ENCODE measurements around the gene SYCE1L. TPM values are rescaled to one million over a fixed set of nuclear protein-coding genes. Genes with fewer than 3 reads are reported as not detected.

The SYCE1L gene
- total and polyA plus RNA-seq, 9 of the 15 experiments (the other 6 are each of a cell fraction or from before 2014, with no cell fraction given), result 0.54 to 2.7 (median 1.1) TPM; not detected in 5

GRCh38 chr16:77168901-77169300, 30.3 kb upstream of the SYCE1L start:
- Histone ChIP-seq H3K9me3 (replicated peaks; ENCODE audit: control insufficient read depth, insufficient read depth, low read depth, low read length) (no peaks in the 10 kb centered on the region), H3K4me2 (ENCODE audit: insufficient read depth, low read length) (no peak overlapping the region), H3K36me3 (ENCODE audit: control insufficient read depth, insufficient read depth, low read length) (no peaks in the 10 kb centered on the region), H3K79me2 (ENCODE audit: control insufficient read depth, insufficient read depth, low read length) (no peaks in the 10 kb centered on the region), H3K27me3 (ENCODE audit: control insufficient read depth in 2 of 2, insufficient read depth in 2 of 2, low read length in 2 of 2) (no peaks in the 10 kb centered on the region; a peak in 1 of 5 replicates), H3K9me1 (ENCODE audit: control insufficient read depth, insufficient read depth, low read length) (no peaks in the 10 kb centered on the region), H3K9ac (ENCODE audit: insufficient read depth in 1 of 2, low read depth in 2 of 2, low read length in 2 of 2) (no peak overlapping the region), H3K4me3 (no peak overlapping the region), H3K27ac (ENCODE audit: extremely low read depth, low read depth, low read length) (no peak overlapping the region), H2AFZ (ENCODE audit: low read depth, low read length) (no peak overlapping the region), H3K4me1 (replicated peaks in 1 of 2; ENCODE audit: control insufficient read depth in 2 of 2, insufficient read depth in 2 of 2, low read length in 2 of 2) (no peaks in the 10 kb centered on the region), H4K20me1 (replicated peaks; ENCODE audit: control insufficient read depth, insufficient read depth, low read length) (no peaks in the 10 kb centered on the region)
- in situ Hi-C loops (cut with MboI) (loop anchor here (25.0 kb wide), 1 partner anchor 507 kb away; no protein-coding TSS in a partner anchor), intact Hi-C loops (cut with micrococcal nuclease) (loop anchor here (2.0 to 10.0 kb wide), 2 partner anchors 504 to 1368 kb away; no protein-coding TSS in a partner anchor)
- no peak for ATAC-seq
- TF ChIP-seq GATA2 (CRISPR knock-in tag; IDR thresholded peaks at IDR 0.05) (no peak), SMAD4 (CRISPR knock-in tag; conservative IDR thresholded peaks at IDR 0.05) (no peak), MEF2A (IDR thresholded peaks at IDR 0.05; ENCODE audit: control insufficient read depth, low read depth, low read length) (no peak), FOS (IDR thresholded peaks at IDR 0.05; ENCODE audit: extremely low read depth, insufficient read length) (no peak), ETS2 (tag; IDR thresholded peaks at IDR 0.05; ENCODE audit: borderline replicate concordance, poor library complexity, severe bottlenecking) (no peak), SUPT5H (IDR thresholded peaks at IDR 0.05) (no peak), ZNF511 (CRISPR knock-in tag; IDR thresholded peaks at IDR 0.05) (no peak), ZNF124 (CRISPR knock-in tag; IDR thresholded peaks at IDR 0.05) (no peak), MCM2 (IDR thresholded peaks at IDR 0.05; ENCODE audit: low read depth) (no peak), CREBBP (IDR thresholded peaks at IDR 0.05; ENCODE audit: low read depth, low read length) (no peak), RBM17 (IDR thresholded peaks at IDR 0.05; ENCODE audit: borderline replicate concordance, low read depth, low read length) (no peak), NELFE (IDR thresholded peaks at IDR 0.05; ENCODE audit: insufficient read depth, insufficient read length) (no peak), ZNF551 (CRISPR knock-in tag; IDR thresholded peaks at IDR 0.05) (no peak), GTF3C2 (IDR thresholded peaks at IDR 0.05; ENCODE audit: borderline replicate concordance, extremely low read depth, insufficient read length) (no peak), ILF3 (IDR thresholded peaks at IDR 0.05; ENCODE audit: borderline replicate concordance) (no peak), BRF1 (IDR thresholded peaks at IDR 0.05; ENCODE audit: borderline replicate concordance, extremely low read depth, insufficient read length) (no peak), ZNF12 (CRISPR knock-in tag; IDR thresholded peaks at IDR 0.05) (no peak), FIP1L1 (IDR thresholded peaks at IDR 0.05; ENCODE audit: low read depth, low read length, poor library complexity, severe bottlenecking) (no peak), ASH1L (IDR thresholded peaks at IDR 0.05; ENCODE audit: borderline replicate concordance, low read depth, partially characterized antibody) (no peak), PRMT5 (CRISPR knock-in tag; IDR thresholded peaks at IDR 0.05) (no peak)
- no peak for FAIRE-seq
- no TSS peak for BruUV-seq (replicated peaks)
- POLR2A ChIA-PET, result interaction anchor here (0.6 kb wide), 2 partner anchors 18 to 1537 kb away, joined by 3 read pairs; no protein-coding TSS in a partner anchor
- DNase-seq (ENCODE audit: extremely low read depth in 1 of 4, low spot score in 3 of 4), result no peak
- 2% methylated on average over 4 of the region's 4 CpGs for WGBS (ENCODE audit: insufficient coverage, low coverage, missing lambda C conversion rate)
- CTCF ChIA-PET (ENCODE audit: low intra/inter-chr PET ratio), result interaction anchor here (1.0 to 4.2 kb wide), 2 partner anchors 1368 to 1380 kb away, joined by 5 to 23 read pairs; no protein-coding TSS in a partner anchor

Measured in K562 (cell line).